ENCODE results near the gene GAK. TPM values are rescaled to one million over a fixed set of nuclear protein-coding genes. Genes with fewer than 3 reads are reported as not detected.

GAK gene
- total RNA-seq, 1 donor from 2014 or later: 76.1 TPM

GRCh38 chr4:867526-868250, 64.4 kb downstream of the GAK start:
- no peak for DNase-seq

- DNase-seq: no peak
Observed at GRCh38 chr4:866761-867390, 65.2 kb downstream of the GAK start.

DNA sequence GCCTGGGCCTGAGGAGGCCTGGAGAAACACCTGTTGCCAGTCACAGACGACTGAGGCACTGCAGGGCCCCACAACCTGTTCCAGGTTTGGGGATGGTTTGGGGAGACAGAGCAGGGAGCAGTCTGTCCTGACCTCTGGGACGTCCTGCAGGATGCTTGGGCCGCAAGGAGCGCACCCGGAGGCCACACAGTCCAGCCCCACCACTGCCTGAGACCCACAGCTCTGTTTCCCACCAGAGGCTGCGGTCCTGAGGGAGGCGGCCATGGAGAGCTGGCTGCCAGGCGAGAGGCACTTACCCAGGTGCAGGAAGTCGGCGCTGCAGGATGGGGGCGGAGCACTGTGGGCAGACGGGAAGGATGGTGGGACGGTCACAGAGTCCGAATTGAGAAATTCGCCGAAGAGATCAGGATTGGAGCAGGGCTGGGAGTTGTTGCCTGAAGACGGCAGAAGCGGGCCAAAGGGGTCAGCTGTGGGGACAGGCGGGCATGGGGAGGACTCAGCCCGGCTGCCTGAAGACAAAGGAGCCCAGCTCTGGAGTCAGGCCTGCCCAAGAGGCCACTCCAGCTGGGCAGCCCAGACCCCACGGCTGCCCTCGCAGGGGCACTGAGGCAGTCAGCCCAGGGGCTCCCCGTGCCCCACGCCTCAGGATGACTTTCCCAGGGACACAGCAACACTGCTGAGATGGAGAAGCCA, 65.9 kb downstream of the GAK start:
- DNase-seq: no peak

DNA sequence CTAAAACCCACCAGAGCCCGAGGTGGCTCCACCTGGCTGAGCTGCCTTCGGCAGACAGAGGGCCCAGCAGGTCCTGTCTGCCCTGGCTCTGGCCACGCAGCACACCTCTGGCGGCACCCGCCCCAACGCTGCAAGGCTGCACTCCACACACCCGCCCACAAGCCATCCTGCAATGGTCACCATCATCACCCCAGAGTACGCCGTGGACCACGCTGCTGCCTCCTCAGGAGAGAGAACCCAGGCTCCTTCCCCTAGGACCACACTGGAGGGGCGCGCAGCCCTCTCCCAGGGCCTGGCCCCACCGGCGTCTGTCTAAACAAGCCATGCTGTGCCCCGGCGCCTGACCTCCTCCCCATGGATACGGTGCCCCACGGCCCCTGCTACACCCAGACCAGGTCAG, 66.5 kb downstream of the GAK start:
- DNase-seq: no peak

DNA sequence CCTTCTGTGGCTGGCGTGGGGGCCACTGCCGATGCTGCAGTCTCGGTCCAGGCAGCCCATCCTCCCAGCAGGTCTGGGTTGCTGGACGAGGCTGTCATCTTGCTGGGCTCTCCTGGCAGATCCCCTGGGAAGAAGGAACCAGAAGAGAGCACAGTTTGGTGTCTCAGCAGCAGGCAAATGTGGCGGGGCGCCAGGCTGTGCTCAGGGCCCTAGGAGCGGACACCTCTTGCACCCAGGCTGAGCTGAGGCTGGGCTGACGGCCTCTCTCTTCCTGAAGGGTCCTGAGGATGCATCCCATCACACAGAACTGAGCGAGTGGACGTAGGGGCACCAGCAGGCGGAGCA, 67.0 kb downstream of the GAK start:
- no peak for DNase-seq

- no peak for DNase-seq
Observed at GRCh38 chr4:864456-865120, 67.5 kb downstream of the GAK start.

DNA sequence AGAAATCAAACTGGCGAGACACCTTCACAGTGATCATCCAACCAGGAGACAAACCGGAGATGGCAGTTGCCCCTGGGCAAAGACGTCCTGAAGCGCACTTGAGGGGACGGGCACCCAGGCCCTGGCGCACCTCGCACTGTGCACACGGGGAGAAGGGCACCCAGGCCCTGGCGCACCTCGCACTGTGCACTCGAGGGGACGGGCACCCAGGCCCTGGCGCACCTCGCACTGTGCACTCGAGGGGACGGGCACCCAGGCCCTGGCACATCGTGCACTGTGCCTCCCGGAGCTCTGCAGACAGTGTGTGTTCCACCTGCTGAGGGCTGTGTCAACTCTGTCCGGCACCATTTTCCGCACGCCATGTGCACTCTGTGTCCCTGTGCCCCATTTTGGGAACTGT, 71.6 kb downstream of the GAK start:
- DNase-seq: no peak

- DNase-seq: no peak
Observed at GRCh38 chr4:859496-859895, 72.6 kb downstream of the GAK start.

- DNase-seq: no peak
Observed at GRCh38 chr4:858831-859451, 73.2 kb downstream of the GAK start.

- DNase-seq: no peak
Observed at GRCh38 chr4:858041-858481, 74.1 kb downstream of the GAK start.

GRCh38 chr4:857461-857860, 74.7 kb downstream of the GAK start:
- DNase-seq: no peak

DNA sequence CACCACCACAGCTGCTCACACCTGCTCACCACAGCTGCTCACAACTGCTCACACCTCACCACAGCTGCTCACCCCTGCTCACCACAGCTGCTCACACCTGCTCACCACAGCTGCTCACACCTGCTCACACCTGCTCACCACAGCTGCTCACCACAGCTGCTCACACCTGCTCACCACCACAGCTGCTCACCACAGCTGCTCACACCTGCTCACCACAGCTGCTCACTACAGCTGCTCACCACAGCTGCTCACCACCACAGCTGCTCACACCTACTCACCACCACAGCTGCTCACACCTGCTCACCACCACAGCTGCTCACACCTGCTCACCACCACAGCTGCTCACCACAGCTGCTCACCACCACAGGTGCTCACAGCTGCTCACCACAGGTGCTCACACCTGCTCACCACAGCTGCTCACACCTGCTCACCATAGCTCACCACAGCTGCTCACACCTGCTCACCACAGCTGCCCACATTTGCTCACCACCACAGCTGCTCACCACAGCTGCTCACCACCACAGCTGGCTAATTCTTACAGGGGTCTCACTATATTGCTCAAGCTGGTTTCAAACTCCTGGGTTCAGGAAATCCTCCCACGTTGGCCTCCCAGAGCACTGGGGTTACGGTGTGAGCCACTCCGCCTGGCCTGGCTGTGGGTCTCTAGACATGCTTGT, 75.8 kb downstream of the GAK start:
- DNase-seq: no peak

GRCh38 chr4:855880-856224, 76.3 kb downstream of the GAK start:
- DNase-seq: no peak

DNA sequence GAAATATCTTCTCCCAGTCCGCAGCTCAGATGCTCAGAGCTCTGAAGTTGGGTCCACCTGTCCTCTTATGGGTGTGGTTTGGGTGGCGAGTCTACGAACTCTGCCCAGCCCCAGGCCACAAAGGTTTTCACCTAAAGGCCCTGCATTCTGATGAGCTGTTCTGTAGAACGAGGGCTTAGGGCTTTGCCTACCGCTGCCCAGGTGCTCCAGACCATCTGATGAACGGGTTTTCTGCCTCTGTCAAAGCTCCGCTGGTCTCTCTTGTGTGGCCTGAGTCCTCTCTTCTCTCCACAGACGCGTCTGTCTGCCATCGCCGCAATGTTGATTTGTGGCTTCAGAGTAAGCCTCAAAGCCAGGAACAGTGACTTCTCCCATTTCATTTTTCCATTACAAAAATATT, 77.8 kb downstream of the GAK start:
- DNase-seq: no peak

DNA sequence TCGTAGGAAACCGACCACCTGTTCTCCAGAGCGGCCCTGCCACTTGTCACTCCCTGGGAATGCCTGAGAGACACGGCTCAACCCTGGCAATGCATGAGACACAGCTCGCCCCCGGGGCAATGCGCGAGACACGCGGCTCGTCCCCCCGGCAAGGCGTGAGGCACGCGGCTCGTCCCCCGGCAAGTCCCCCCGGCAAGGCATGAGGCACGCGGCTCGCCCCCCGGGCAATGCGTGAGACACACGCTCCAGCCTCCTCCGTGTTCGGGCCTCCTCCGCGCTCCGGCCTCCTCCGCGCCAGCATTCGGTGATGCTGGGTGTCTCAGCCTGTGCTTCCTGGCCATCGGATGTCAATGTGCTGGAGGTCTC, 78.7 kb downstream of the GAK start:
- no peak for DNase-seq

GRCh38 chr4:851701-852430, 80.2 kb downstream of the GAK start:
- no peak for DNase-seq

- DNase-seq: no peak
Observed at GRCh38 chr4:850323-850945, 81.7 kb downstream of the GAK start.

GRCh38 chr4:849478-850175, 82.5 kb downstream of the GAK start:
- no peak for DNase-seq

DNA sequence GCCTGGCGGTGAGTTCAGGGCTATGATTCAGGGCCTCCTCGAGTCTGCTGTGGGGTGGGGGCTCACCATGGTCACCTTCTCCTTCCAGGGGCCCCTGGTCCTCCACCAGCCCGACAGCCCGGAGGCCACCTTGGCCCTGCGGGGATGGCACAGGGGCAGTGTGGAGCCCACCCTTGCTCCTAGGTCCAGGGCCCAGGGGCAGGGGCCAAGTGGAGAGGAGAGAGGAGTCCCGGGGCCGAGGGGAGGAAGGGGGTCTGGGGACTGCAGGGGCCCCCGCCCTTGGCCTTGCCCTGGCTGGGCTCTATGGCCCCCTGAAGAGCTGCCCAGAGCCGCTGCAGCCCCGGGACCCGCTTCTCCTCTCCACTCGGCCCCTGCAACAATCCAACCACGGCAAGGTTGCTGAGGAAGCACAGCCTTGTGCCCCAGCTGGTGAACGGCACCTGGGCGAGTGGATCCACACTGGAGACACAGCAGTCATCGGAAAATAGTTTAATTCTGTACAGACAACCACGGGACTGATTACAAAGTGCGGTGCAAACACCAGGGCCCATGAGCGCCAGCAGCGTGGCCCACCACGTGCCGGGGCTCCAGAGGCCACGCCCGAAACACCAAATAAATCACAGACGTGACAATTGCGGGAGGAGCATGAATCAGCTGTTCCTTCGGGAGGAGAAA, 83.2 kb downstream of the GAK start:
- DNase-seq: peak; percentile 37

- no peak for DNase-seq
Observed at GRCh38 chr4:848307-848691, 83.8 kb downstream of the GAK start.

Measured in dermis blood vessel endothelial cell (primary cell).